Astrocyte of the cerebellum (primary cell): ENCODE results near the gene LRRTM4.
A peak's percentile ranks its signal among the peaks of the same experiment; 100 is the strongest.

Experiments
- DNase-seq: peaks from one replicate; pipeline ENCODE4 v3.0.0-alpha.2; 2011; ENCODE audit warnings: low read depth
- H3K4me3 ChIP-seq: 2 replicates; pipeline ENCODE4 v1.5.1; 2011; ENCODE audit warnings: mild to moderate bottlenecking, low read depth, low read length, moderate library complexity
- CTCF ChIP-seq: IDR thresholded peaks from 2 replicates; pipeline ENCODE4 v1.5.1; 2012; ENCODE audit warnings: low read length, low read depth, moderate library complexity, mild to moderate bottlenecking; ENCODE audit errors: missing control alignments
- in situ Hi-C: cut with HindIII; loops from 2 replicates; pipeline ENCODE4 v1.10.0; 2017; ENCODE audit warnings: low sequenced_read_pairs

LRRTM4 gene

GRCh38 chr2:76752506-76752905 is 769.7 kb downstream of the LRRTM4 start:
- in situ Hi-C loops = no loop called here
- no peak for DNase-seq
- no peak for TF ChIP-seq CTCF
- no peak overlapping the region for H3K4me3 ChIP-seq

- no peak overlapping the region for H3K4me3 ChIP-seq
- DNase-seq = peak; percentile 1
- no peak for TF ChIP-seq CTCF
- in situ Hi-C loops = no loop called here
These were observed 772.3 kb downstream of the LRRTM4 start for GRCh38 chr2:76749858-76750257.

GRCh38 chr2:76748581-76749296 is 773.4 kb downstream of the LRRTM4 start:
- no peak overlapping the region for H3K4me3 ChIP-seq
- TF ChIP-seq CTCF = no peak
- DNase-seq = no peak
- in situ Hi-C loops = no loop called here

DNA sequence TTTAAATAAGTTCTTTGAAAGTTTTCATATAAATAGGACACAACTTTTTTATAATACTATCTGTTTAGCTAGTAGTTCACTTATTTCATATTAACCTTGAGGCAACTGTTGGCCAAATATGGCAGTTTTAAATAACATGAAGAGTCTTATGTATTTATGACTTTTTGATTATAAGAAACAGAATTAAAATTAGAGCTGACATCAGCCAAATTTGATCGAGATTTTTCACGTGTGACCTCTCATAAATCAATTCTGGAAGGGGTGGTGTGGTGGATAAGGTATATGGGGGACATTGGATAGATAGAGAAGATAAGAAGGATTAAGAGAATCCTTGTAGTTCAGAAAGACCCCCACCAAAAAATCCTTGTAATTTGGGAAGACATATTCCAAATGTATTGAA is 776.6 kb downstream of the LRRTM4 start:
- in situ Hi-C loops = no loop called here
- no peak for DNase-seq
- no peak for TF ChIP-seq CTCF
- no peak overlapping the region for H3K4me3 ChIP-seq

DNA sequence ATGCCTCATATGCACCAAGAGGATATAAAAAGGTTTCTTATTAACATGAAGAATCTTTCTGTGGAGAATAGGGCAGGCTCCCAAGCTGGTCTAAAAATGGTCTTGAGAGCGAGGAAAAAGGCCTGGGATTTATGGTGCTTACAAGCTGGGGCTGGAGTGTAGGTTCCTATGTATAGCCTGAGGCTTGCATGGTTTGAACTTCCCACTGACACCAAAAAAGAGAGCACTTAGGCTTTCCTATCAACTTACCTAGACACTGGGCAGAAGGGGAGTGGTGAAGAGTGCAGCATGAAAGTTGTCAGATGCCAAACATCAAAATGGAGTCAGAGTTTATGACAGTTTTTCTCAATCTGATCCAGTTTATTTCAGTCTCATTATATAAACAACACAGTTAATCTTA is 784.6 kb downstream of the LRRTM4 start:
- no peak overlapping the region for H3K4me3 ChIP-seq
- in situ Hi-C loops = no loop called here
- no peak for TF ChIP-seq CTCF
- DNase-seq = no peak

- no peak for TF ChIP-seq CTCF
- in situ Hi-C loops = no loop called here
- no peak overlapping the region for H3K4me3 ChIP-seq
- DNase-seq = no peak
These were observed 788.4 kb downstream of the LRRTM4 start for GRCh38 chr2:76733736-76734135.
